ENCODE measurements around the gene TNXB. TPM values are rescaled to one million over a fixed set of nuclear protein-coding genes. Genes with fewer than 3 reads are reported as not detected.

TNXB gene
- total and polyA plus RNA-seq, 9 of the 15 experiments (the other 6 are each of a cell fraction or from before 2014, with no cell fraction given) = 0.14 to 28.1 (median 12.4) TPM

GRCh38 chr6:32096087-32096393 lies 13.1 kb downstream of the TNXB start:
- Histone ChIP-seq H3K9ac (ENCODE audit: insufficient read depth in 1 of 2, low read depth in 2 of 2, low read length in 2 of 2) (no peak overlapping the region), H4K20me1 (replicated peaks; ENCODE audit: control insufficient read depth, insufficient read depth, low read length) (no peaks in the 10 kb centered on the region; the same call in 1 of the 2 replicates), H3K79me2 (ENCODE audit: control insufficient read depth, insufficient read depth, low read length) (no peaks in the 10 kb centered on the region), H3K27me3 (ENCODE audit: control insufficient read depth in 2 of 2, insufficient read depth in 2 of 2, low read length in 2 of 2) (peaks cover 47 to 73% of the 10 kb centered on the region in 2 experiments), H3K9me1 (ENCODE audit: control insufficient read depth, insufficient read depth, low read length) (no peaks in the 10 kb centered on the region), H3K36me3 (ENCODE audit: control insufficient read depth, insufficient read depth, low read length) (no peaks in the 10 kb centered on the region), H3K4me3 (no peak overlapping the region), H2AFZ (ENCODE audit: low read depth, low read length) (no peak overlapping the region), H3K4me1 (replicated peaks in 1 of 2; ENCODE audit: control insufficient read depth in 2 of 2, insufficient read depth in 2 of 2, low read length in 2 of 2) (peaks cover 9 to 22% of the 10 kb centered on the region in 2 experiments), H3K4me2 (ENCODE audit: insufficient read depth, low read length) (no peak overlapping the region), H3K9me3 (replicated peaks; ENCODE audit: control insufficient read depth, insufficient read depth, low read depth, low read length) (no peaks in the 10 kb centered on the region), H3K27ac (ENCODE audit: extremely low read depth, low read depth, low read length) (no peak overlapping the region)
- intact Hi-C loops (cut with micrococcal nuclease) (no loop called here), in situ Hi-C loops (cut with MboI) (loop anchor here (10.0 kb wide), 1 partner anchor 319 kb away; no protein-coding TSS in a partner anchor)
- CTCF ChIA-PET (ENCODE audit: low intra/inter-chr PET ratio) = no interaction called here
- ATAC-seq = no peak
- 36% methylated on average over 36 of the region's 36 CpGs for WGBS (ENCODE audit: insufficient coverage, low coverage, missing lambda C conversion rate)
- no peak for DNase-seq (ENCODE audit: extremely low read depth in 1 of 4, low spot score in 3 of 4)
- POLR2A ChIA-PET = interaction anchor here (0.5 to 7.4 kb wide), 4 partner anchors 13 to 17 kb away, joined by 3 to 38 read pairs (median 4); partner anchors contain the start of gene TNXB
- BruUV-seq (replicated peaks) = no TSS peak
- FAIRE-seq = no peak
- no peak for TF ChIP-seq TCF7L2 (IDR thresholded peaks at IDR 0.05; ENCODE audit: low read depth, low read length)
- TF ChIP-seq ZBTB40 (IDR thresholded peaks at IDR 0.05) = no peak
- TF ChIP-seq ZBTB40 (CRISPR knock-in tag; IDR thresholded peaks at IDR 0.05) = no peak
- no peak for TF ChIP-seq DLX4 (CRISPR knock-in tag; IDR thresholded peaks at IDR 0.05)
- TF ChIP-seq SMAD4 (CRISPR knock-in tag; conservative IDR thresholded peaks at IDR 0.05) = no peak
- TF ChIP-seq ELF2 (CRISPR knock-in tag; IDR thresholded peaks at IDR 0.05) = no peak
- TF ChIP-seq XRCC5 (IDR thresholded peaks at IDR 0.05; ENCODE audit: low read depth, low read length) = no peak
- TF ChIP-seq POLR2A (conservative IDR thresholded peaks at IDR 0.05) = no peak
- no peak for TF ChIP-seq KAT7 (CRISPR knock-in tag; IDR thresholded peaks at IDR 0.05; ENCODE audit: borderline replicate concordance)
- no peak for TF ChIP-seq RNF2 (IDR thresholded peaks at IDR 0.05)
- no peak for TF ChIP-seq RCOR1 (IDR thresholded peaks at IDR 0.05; ENCODE audit: borderline replicate concordance in 1 of 2, low read depth in 2 of 2, low read length in 2 of 2)
- no peak for TF ChIP-seq SNIP1 (IDR thresholded peaks at IDR 0.05; ENCODE audit: low read depth)

Data from K562 (cell line).